Measurements from ENCODE around the gene PCDHGB7.

GRCh38 chr5:141427783-141428426 lies 10.4 kb downstream of the PCDHGB7 start:
- TF ChIP-seq CTCF (IDR thresholded peaks at IDR 0.05; ENCODE audit: low read depth, low read length, poor library complexity, severe bottlenecking), result no peak
- no peak for TF ChIP-seq EZH2phosphoT487 (IDR thresholded peaks at IDR 0.05; ENCODE audit: borderline replicate concordance, low read length)

Data from DOHH2 (cell line).